SK-N-SH treated with all-trans-retinoic acid at 6 μM for 48 hours (cell line): Measurements from ENCODE around the gene PHF2.

ENCODE experiments used
- ARNTL ChIP-seq: fragments of 450-650 bp; formaldehyde crosslinking; IDR thresholded peaks from 2 replicates; pipeline ENCODE4 v1.5.0; 2020; ENCODE audit warnings: low read depth, mild to moderate bottlenecking, moderate library complexity, borderline replicate concordance
- BACH2 ChIP-seq: fragments of 250-450 bp; sonication (Bioruptor Pico); IDR thresholded peaks from 2 replicates; pipeline ENCODE4 v1.9.0; 2021; ENCODE audit warnings: mild to moderate bottlenecking, borderline replicate concordance
- CSDC2 ChIP-seq: fragments of 250-450 bp; sonication (Bioruptor Pico); IDR thresholded peaks from 2 replicates; pipeline ENCODE4 v1.5.0; 2020; ENCODE audit warnings: mild to moderate bottlenecking, moderate library complexity
- CSRNP3 ChIP-seq: fragments of 250-450 bp; sonication (Bioruptor Pico); IDR thresholded peaks from 2 replicates; pipeline ENCODE4 v1.5.1; 2021; ENCODE audit warnings: mild to moderate bottlenecking, moderate library complexity
- ISL1 ChIP-seq: fragments of 250-450 bp; sonication (Bioruptor Pico); IDR thresholded peaks from 2 replicates; pipeline ENCODE4 v2.1.2; 2022; ENCODE audit warnings: mild to moderate bottlenecking, moderate library complexity
- RARB ChIP-seq: fragments of 250-450 bp; sonication (Bioruptor Pico); IDR thresholded peaks from 2 replicates; pipeline ENCODE4 v1.8.0; 2021; ENCODE audit warnings: mild to moderate bottlenecking, moderate library complexity
- TOX ChIP-seq: fragments of 250-450 bp; sonication (Bioruptor Pico); IDR thresholded peaks from 2 replicates; pipeline ENCODE4 v1.8.0; 2021; ENCODE audit warnings: mild to moderate bottlenecking, moderate library complexity, borderline replicate concordance
- TSHZ2 ChIP-seq: fragments of 250-450 bp; sonication (Bioruptor Pico); IDR thresholded peaks from 2 replicates; pipeline ENCODE4 v1.5.0; 2020; ENCODE audit warnings: mild to moderate bottlenecking, moderate library complexity
- ZC3H10 ChIP-seq: fragments of 250-450 bp; sonication (Bioruptor Pico); IDR thresholded peaks from 2 replicates; pipeline ENCODE4 v1.5.1; 2021; ENCODE audit warnings: mild to moderate bottlenecking, moderate library complexity
- ZFP3 ChIP-seq: fragments of 250-450 bp; sonication (Bioruptor Pico); IDR thresholded peaks from 2 replicates; pipeline ENCODE4 v1.5.0; 2020; ENCODE audit warnings: mild to moderate bottlenecking, moderate library complexity
- ZFP30 ChIP-seq: fragments of 450-650 bp; formaldehyde crosslinking; IDR thresholded peaks from 2 replicates; pipeline ENCODE4 v1.5.0; 2022; ENCODE audit warnings: mild to moderate bottlenecking, moderate library complexity
- ZNF70 ChIP-seq: fragments of 450-650 bp; formaldehyde crosslinking; IDR thresholded peaks from 2 replicates; pipeline ENCODE4 v1.5.0; 2020; ENCODE audit warnings: mild to moderate bottlenecking, moderate library complexity

- no peak for TF ChIP-seq ISL1 (CRISPR knock-in tag)
- no peak for TF ChIP-seq ZFP30 (CRISPR knock-in tag)
- TF ChIP-seq ZC3H10 = no peak
- TF ChIP-seq TOX (CRISPR knock-in tag) = no peak
- no peak for TF ChIP-seq TSHZ2 (CRISPR knock-in tag)
- TF ChIP-seq CSRNP3 (CRISPR knock-in tag) = no peak
- no peak for TF ChIP-seq ZNF70 (CRISPR knock-in tag)
- no peak for TF ChIP-seq ZFP3 (CRISPR knock-in tag)
- TF ChIP-seq RARB (CRISPR knock-in tag) = no peak
- no peak for TF ChIP-seq ARNTL
- TF ChIP-seq CSDC2 = no peak
- TF ChIP-seq BACH2 (CRISPR knock-in tag) = no peak
Observed at GRCh38 chr9:93587284-93587650, 10.9 kb downstream of the PHF2 start.
